Endothelial cell of umbilical vein (primary cell): ENCODE data around the gene RBM46. TPM values are rescaled to one million over a fixed set of nuclear protein-coding genes. Genes with fewer than 3 reads are reported as not detected.

ENCODE experiments used
- BruUV-seq: library from RNA; stranded (reverse); fragments of 400-500 nt; replicated peaks from 2 replicates; lab custom pipeline; 2021; lab: Mats Ljungman, UMichigan
- CTCF ChIA-PET: fragments of 300-600, 350-600 bp; sonication (Branson Sonifier 250); formaldehyde crosslinking; loops from one replicate; lab custom pipeline; 2021; ENCODE audit warnings: antibody characterized with exemption, inconsistent platforms; lab: Charles Lee
- POLR2A ChIA-PET: fragments of 300-600, 350-600 bp; sonication (Branson Sonifier 250); formaldehyde crosslinking; loops from one replicate; lab custom pipeline; 2021; ENCODE audit warnings: antibody characterized with exemption, inconsistent platforms; lab: Charles Lee
- DNase-seq: peaks from one replicate; pipeline ENCODE4 v3.0.0-alpha.2; 2011; ENCODE audit warnings: low read depth, low spot score
- FAIRE-seq: peaks from 2 replicates; lab custom pipeline; 2011; peaks lifted over from hg19 to GRCh38; lab: Jason Lieb, UNC
- H2AFZ ChIP-seq: 2 replicates; pipeline ENCODE4 v1.6.0; 2012; ENCODE audit warnings: low read depth, low read length, control low read depth, inconsistent platforms
- H3K27ac ChIP-seq: 2 replicates; pipeline ENCODE4 v1.5.1; 2011; ENCODE audit warnings: low read depth, mild to moderate bottlenecking, control low read depth, low read length, moderate library complexity; ENCODE audit not compliant: insufficient read depth
- H3K27me3 ChIP-seq, 2 experiments: 2 replicates each; pipeline versions ENCODE4 v1.6.0 to v1.6.1; 2011; ENCODE audit warnings: low read length in 2 of 2, mixed read lengths in 1 of 2; ENCODE audit not compliant: control insufficient read depth in 2 of 2, insufficient read depth in 2 of 2
- H3K36me3 ChIP-seq, 2 experiments: 2 replicates in 1 of 2; 3 replicates in 1 of 2; pipeline ENCODE4 v1.5.1; 2011; ENCODE audit warnings: low read length in 2 of 2, mild to moderate bottlenecking in 1 of 2, moderate library complexity in 1 of 2; ENCODE audit not compliant: control insufficient read depth in 2 of 2, insufficient read depth in 2 of 2; ENCODE audit errors: extremely low read depth in 1 of 2
- H3K4me1 ChIP-seq: 3 replicates; pipeline ENCODE4 v1.5.1; 2011; ENCODE audit warnings: mild to moderate bottlenecking, low read length; ENCODE audit not compliant: control insufficient read depth, insufficient read depth; ENCODE audit errors: extremely low read depth
- H3K4me2 ChIP-seq: 2 replicates; pipeline ENCODE4 v1.6.1; 2011; ENCODE audit warnings: low read length, control low read depth, mixed read lengths; ENCODE audit not compliant: insufficient read depth
- H3K4me3 ChIP-seq, 3 experiments: fragments of 200-600 bp in 1 of 3; sonication (generic), shearing (Covaris generic) in 1 of 3; replicated peaks in 1 of 3; 2 replicates each; pipeline ENCODE4 v1.5.1; 2011 to 2016; ENCODE audit warnings: control low read depth in 3 of 3, low read length in 3 of 3, mild to moderate bottlenecking in 2 of 3, inconsistent platforms in 1 of 3, low read depth in 1 of 3, moderate library complexity in 1 of 3; ENCODE audit not compliant: insufficient read depth in 1 of 3
- H3K79me2 ChIP-seq: 2 replicates; pipeline ENCODE4 v1.6.0; 2012; ENCODE audit warnings: low read length, inconsistent platforms; ENCODE audit not compliant: control insufficient read depth, insufficient read depth
- H3K9ac ChIP-seq: replicated peaks from 2 replicates; pipeline ENCODE3; 2011; ENCODE audit warnings: low read length, control low read depth; ENCODE audit not compliant: insufficient read depth; ENCODE audit errors: extremely low read depth
- H3K9me1 ChIP-seq: replicated peaks from 3 replicates; pipeline ENCODE4 v1.6.0; 2011; ENCODE audit warnings: mild to moderate bottlenecking, low read length; ENCODE audit not compliant: control insufficient read depth, insufficient read depth; ENCODE audit errors: extremely low read depth
- H3K9me3 ChIP-seq: replicated peaks from 2 replicates; pipeline ENCODE4 v1.5.1; 2012; ENCODE audit warnings: low read length, inconsistent platforms; ENCODE audit not compliant: control insufficient read depth, insufficient read depth
- H4K20me1 ChIP-seq: replicated peaks from 2 replicates; pipeline ENCODE3; 2011; ENCODE audit warnings: mild to moderate bottlenecking, low read length; ENCODE audit not compliant: control insufficient read depth, insufficient read depth; ENCODE audit errors: extremely low read depth
- EZH2 ChIP-seq: IDR thresholded peaks from 2 replicates; pipeline ENCODE4 v1.6.1; 2012; ENCODE audit warnings: borderline replicate concordance, low read depth, mild to moderate bottlenecking, moderate library complexity, low read length, inconsistent platforms; ENCODE audit not compliant: severe bottlenecking
- FOS ChIP-seq: IDR thresholded peaks from 2 replicates; pipeline ENCODE4 v1.6.1; 2011; ENCODE audit warnings: mild to moderate bottlenecking, low read length, moderate library complexity, borderline replicate concordance; ENCODE audit not compliant: insufficient read depth
- GATA2 ChIP-seq: IDR thresholded peaks from 2 replicates; pipeline ENCODE4 v1.7.0; 2011; ENCODE audit warnings: low read depth, mild to moderate bottlenecking, moderate library complexity, mixed read lengths, low read length; ENCODE audit not compliant: insufficient read length, insufficient read depth
- JUN ChIP-seq: IDR thresholded peaks from 2 replicates; pipeline ENCODE4 v1.6.1; 2011; ENCODE audit warnings: borderline replicate concordance, low read depth; ENCODE audit not compliant: insufficient read length, insufficient read depth
- MAX ChIP-seq: IDR thresholded peaks from 2 replicates; pipeline ENCODE4 v1.6.1; 2011; ENCODE audit not compliant: insufficient read depth, insufficient read length
- MYC ChIP-seq: IDR thresholded peaks from one replicate; pipeline ENCODE4 v1.6.1; 2011; ENCODE audit warnings: mild to moderate bottlenecking, low read depth, low read length
- POLR2A ChIP-seq: IDR thresholded peaks from 2 replicates; pipeline ENCODE4 v1.6.1; 2012; ENCODE audit warnings: low read depth, mild to moderate bottlenecking, control low read depth, low read length
- POLR2AphosphoS5 ChIP-seq: IDR thresholded peaks from 2 replicates; pipeline ENCODE4 v1.6.1; 2012; ENCODE audit warnings: low read depth, mild to moderate bottlenecking, control low read depth, low read length, moderate library complexity; ENCODE audit not compliant: insufficient read depth
- dilution Hi-C: fragments of 300-500 bp; cut with MboI; formaldehyde crosslinking; loops from one replicate; pipeline ENCODE4 v1.15.0; 2019; ENCODE audit warnings: low sequenced_read_pairs; ENCODE audit not compliant: extremely low pct_ligation_motif_present
- intact Hi-C: fragments of 100-400 bp; cut with micrococcal nuclease; formaldehyde crosslinking; loops from one replicate; pipeline ENCODE4 v1.10.0; 2022
- polyA plus RNA-seq, 4 experiments: library from polyadenylated mRNA; depleted of rRNA in 3 of 4; stranded (reverse) in 3 of 4; unstranded in 1 of 4; fragments of >200 nt; gene quantifications; 2 replicates each; pipeline versions ENCODE4 v1.2.1 to v1.2.3, GENCODE V29; 2011 to 2012; ENCODE audit warnings: missing spikeins in 1 of 4
- total RNA-seq: library from RNA; stranded (reverse); gene quantifications from 2 replicates; pipeline ENCODE4 v1.2.3, GENCODE V29; 2021
- TF ChIP-seq, protein P1 (sequence below), 2 donors: IDR thresholded peaks; 1 replicate in 1 of 2; 2 replicates in 1 of 2; pipeline ENCODE4 v1.5.1; 2011; ENCODE audit warnings: low read length in 2 of 2, mild to moderate bottlenecking in 2 of 2, moderate library complexity in 2 of 2, control low read depth in 1 of 2, inconsistent platforms in 1 of 2, low read depth in 1 of 2; ENCODE audit not compliant: insufficient read depth in 1 of 2; ENCODE audit errors: extremely low read depth in 1 of 2

Gene RBM46
- total and polyA plus RNA-seq, 2 donors (not counting 3 experiments of a cell fraction or from before 2014, with no cell fraction given) = not detected

- Histone ChIP-seq H3K4me1 (peaks cover 7% of the 10 kb centered on the region), H3K27me3 (peaks cover 34 to 45% of the 10 kb centered on the region in 2 experiments), H2AFZ (no peak overlapping the region), H3K79me2 (no peaks in the 10 kb centered on the region), H3K4me2 (no peak overlapping the region), H3K36me3 (no peaks in the 10 kb centered on the region), H3K4me3 (no peak overlapping the region), H4K20me1 (no peaks in the 10 kb centered on the region), H3K9me3 (no peaks in the 10 kb centered on the region), H3K27ac (no peak overlapping the region), H3K9ac (no peak overlapping the region), H3K9me1 (no peaks in the 10 kb centered on the region)
- BruUV-seq = no TSS peak
- no peak for DNase-seq
- CTCF ChIA-PET = interaction anchor here (0.7 to 1.5 kb wide), 2 partner anchors 120 to 180 kb away, joined by 3 to 4 read pairs; no protein-coding TSS in a partner anchor
- POLR2A ChIA-PET = no interaction called here
- intact Hi-C loops = no loop called here
- TF ChIP-seq MAX (no peak), POLR2AphosphoS5 (no peak), GATA2 (no peak), POLR2A (no peak), FOS (no peak), JUN (no peak), MYC (no peak), EZH2 (no peak)
- TF ChIP-seq, protein P1, sequence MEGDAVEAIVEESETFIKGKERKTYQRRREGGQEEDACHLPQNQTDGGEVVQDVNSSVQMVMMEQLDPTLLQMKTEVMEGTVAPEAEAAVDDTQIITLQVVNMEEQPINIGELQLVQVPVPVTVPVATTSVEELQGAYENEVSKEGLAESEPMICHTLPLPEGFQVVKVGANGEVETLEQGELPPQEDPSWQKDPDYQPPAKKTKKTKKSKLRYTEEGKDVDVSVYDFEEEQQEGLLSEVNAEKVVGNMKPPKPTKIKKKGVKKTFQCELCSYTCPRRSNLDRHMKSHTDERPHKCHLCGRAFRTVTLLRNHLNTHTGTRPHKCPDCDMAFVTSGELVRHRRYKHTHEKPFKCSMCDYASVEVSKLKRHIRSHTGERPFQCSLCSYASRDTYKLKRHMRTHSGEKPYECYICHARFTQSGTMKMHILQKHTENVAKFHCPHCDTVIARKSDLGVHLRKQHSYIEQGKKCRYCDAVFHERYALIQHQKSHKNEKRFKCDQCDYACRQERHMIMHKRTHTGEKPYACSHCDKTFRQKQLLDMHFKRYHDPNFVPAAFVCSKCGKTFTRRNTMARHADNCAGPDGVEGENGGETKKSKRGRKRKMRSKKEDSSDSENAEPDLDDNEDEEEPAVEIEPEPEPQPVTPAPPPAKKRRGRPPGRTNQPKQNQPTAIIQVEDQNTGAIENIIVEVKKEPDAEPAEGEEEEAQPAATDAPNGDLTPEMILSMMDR (IDR thresholded peaks at IDR 0.05; ENCODE audit: extremely low read depth in 1 of 2, insufficient read depth in 1 of 2, low read depth in 1 of 2, low read length in 2 of 2) = no peak
- dilution Hi-C loops = no loop called here
- no peak for FAIRE-seq
Observed at GRCh38 chr4:154739111-154739510, 42.0 kb upstream of the RBM46 start.
